Breast epithelium (tissue), 3 donors: ENCODE data around the gene GGT5.

Experiments used
- POLR2A ChIP-seq: fragments of 450-650 bp; IDR thresholded peaks from one replicate; pipeline ENCODE4 v1.6.1; 2016; ENCODE audit warnings: antibody characterized with exemption, mild to moderate bottlenecking, moderate library complexity
- POLR2AphosphoS5 ChIP-seq, 3 donors: sonication (generic); formaldehyde crosslinking; IDR thresholded peaks; one replicate each; pipeline ENCODE4 v1.6.1; 2017; ENCODE audit warnings: antibody characterized with exemption in 3 of 3
- TF ChIP-seq, protein P1 (sequence below), 3 donors: fragments of 450-650 bp; IDR thresholded peaks; one replicate each; pipeline ENCODE4 v1.5.1; 2016 to 2017; ENCODE audit warnings: antibody characterized with exemption in 3 of 3, mild to moderate bottlenecking in 3 of 3, moderate library complexity in 3 of 3

- TF ChIP-seq, protein P1, sequence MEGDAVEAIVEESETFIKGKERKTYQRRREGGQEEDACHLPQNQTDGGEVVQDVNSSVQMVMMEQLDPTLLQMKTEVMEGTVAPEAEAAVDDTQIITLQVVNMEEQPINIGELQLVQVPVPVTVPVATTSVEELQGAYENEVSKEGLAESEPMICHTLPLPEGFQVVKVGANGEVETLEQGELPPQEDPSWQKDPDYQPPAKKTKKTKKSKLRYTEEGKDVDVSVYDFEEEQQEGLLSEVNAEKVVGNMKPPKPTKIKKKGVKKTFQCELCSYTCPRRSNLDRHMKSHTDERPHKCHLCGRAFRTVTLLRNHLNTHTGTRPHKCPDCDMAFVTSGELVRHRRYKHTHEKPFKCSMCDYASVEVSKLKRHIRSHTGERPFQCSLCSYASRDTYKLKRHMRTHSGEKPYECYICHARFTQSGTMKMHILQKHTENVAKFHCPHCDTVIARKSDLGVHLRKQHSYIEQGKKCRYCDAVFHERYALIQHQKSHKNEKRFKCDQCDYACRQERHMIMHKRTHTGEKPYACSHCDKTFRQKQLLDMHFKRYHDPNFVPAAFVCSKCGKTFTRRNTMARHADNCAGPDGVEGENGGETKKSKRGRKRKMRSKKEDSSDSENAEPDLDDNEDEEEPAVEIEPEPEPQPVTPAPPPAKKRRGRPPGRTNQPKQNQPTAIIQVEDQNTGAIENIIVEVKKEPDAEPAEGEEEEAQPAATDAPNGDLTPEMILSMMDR (IDR thresholded peaks at IDR 0.05): peak; percentile 74 to 91 (median 84)
- TF ChIP-seq POLR2A: no peak
- TF ChIP-seq POLR2AphosphoS5 (IDR thresholded peaks at IDR 0.05): peak in 2 of 3 donors; percentile 27
These were observed 69.6 kb downstream of the GGT5 start for GRCh38 chr22:24175160-24175808.
